ENCODE results near the gene ZNF214.

DNA sequence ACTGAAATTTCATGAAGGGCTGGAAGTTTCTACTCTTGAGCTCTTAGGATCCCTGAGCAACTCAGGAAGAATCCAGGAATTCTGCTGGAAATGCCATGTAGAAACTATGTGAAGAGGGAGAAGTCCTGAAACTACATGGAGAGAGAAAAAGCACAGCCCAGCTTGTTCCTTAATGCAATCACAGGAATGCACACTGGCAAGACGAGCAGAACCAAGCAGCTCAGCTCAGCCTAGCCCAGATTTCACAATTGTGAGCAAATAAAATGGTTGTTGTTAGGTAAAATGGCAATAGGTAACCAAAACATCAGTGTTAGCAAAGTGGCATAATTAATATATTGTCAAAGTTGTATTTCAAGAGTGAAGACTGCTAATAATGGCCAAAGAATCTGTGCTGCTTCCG lies 28.1 kb downstream of the ZNF214 start:
- TF ChIP-seq SUZ12 (IDR thresholded peaks at IDR 0.05; ENCODE audit: extremely low read depth, insufficient read depth, insufficient read length) (no peak), ZNF274 (IDR thresholded peaks at IDR 0.05; ENCODE audit: low read depth, low read length) (no peak)

Data from NT2/D1 (cell line).